H9 (cell line): ENCODE data around the gene PARK7. TPM values are rescaled to one million over a fixed set of nuclear protein-coding genes. Genes with fewer than 3 reads are reported as not detected.
"Not testable (repeated sequence)": the region's sequence is repeated elsewhere in the genome, so short reads cannot be mapped to it uniquely, and the experiment has no call there.

ENCODE experiments used
- DNase-seq: peaks from one replicate; pipeline ENCODE4 v3.0.0-alpha.2; 2017
- H2AFZ ChIP-seq: one replicate; pipeline ENCODE4 v1.6.1; 2013; ENCODE audit warnings: mild to moderate bottlenecking, low read length, control low read depth, moderate library complexity
- H2AK5ac ChIP-seq: 2 replicates; pipeline ENCODE4 v1.6.1; 2013; ENCODE audit warnings: low read length, control low read depth, mixed read lengths; ENCODE audit not compliant: insufficient read length
- H2BK120ac ChIP-seq: one replicate; pipeline ENCODE4 v1.6.1; 2013; ENCODE audit warnings: low read depth, mild to moderate bottlenecking, low read length, control low read depth, inconsistent platforms; ENCODE audit not compliant: poor library complexity, severe bottlenecking
- H2BK12ac ChIP-seq: 2 replicates; pipeline ENCODE4 v1.6.1; 2013; ENCODE audit warnings: low read length, control low read depth, mixed read lengths, low read depth; ENCODE audit not compliant: insufficient read length
- H2BK15ac ChIP-seq: 2 replicates; pipeline ENCODE4 v1.6.1; 2013; ENCODE audit warnings: low read depth, low read length, control low read depth
- H2BK20ac ChIP-seq: one replicate; pipeline ENCODE4 v1.6.1; 2013; ENCODE audit warnings: low read depth, mild to moderate bottlenecking, low read length, control low read depth, inconsistent platforms; ENCODE audit not compliant: poor library complexity, severe bottlenecking
- H2BK5ac ChIP-seq: 2 replicates; pipeline ENCODE4 v1.6.1; 2013; ENCODE audit warnings: low read length, control low read depth, mixed read lengths; ENCODE audit not compliant: insufficient read length
- H3K14ac ChIP-seq: 2 replicates; pipeline ENCODE4 v1.6.1; 2013; ENCODE audit warnings: low read length, control low read depth; ENCODE audit not compliant: insufficient read depth
- H3K18ac ChIP-seq: 2 replicates; pipeline ENCODE4 v1.6.1; 2013; ENCODE audit warnings: low read depth, mild to moderate bottlenecking, mixed read lengths, low read length, control low read depth; ENCODE audit not compliant: insufficient read length
- H3K23ac ChIP-seq: 2 replicates; pipeline ENCODE4 v1.6.1; 2013; ENCODE audit warnings: low read length, control low read depth, mixed read lengths, low read depth; ENCODE audit not compliant: insufficient read length
- H3K23me2 ChIP-seq: 2 replicates; pipeline ENCODE4 v1.6.1; 2013; ENCODE audit warnings: low read depth, mild to moderate bottlenecking, mixed read lengths, low read length, control low read depth; ENCODE audit not compliant: insufficient read length, poor library complexity, severe bottlenecking
- H3K27ac ChIP-seq: 2 replicates; pipeline ENCODE4 v1.5.1; 2013; ENCODE audit warnings: low read length, control low read depth, mixed read lengths, low read depth; ENCODE audit not compliant: insufficient read length
- H3K27me3 ChIP-seq: 2 replicates; pipeline ENCODE4 v1.6.1; 2013; ENCODE audit warnings: low read length, control low read depth, inconsistent platforms; ENCODE audit not compliant: insufficient read depth
- H3K4ac ChIP-seq: 2 replicates; pipeline ENCODE4 v1.6.1; 2013; ENCODE audit warnings: low read depth, mild to moderate bottlenecking, control low read depth, inconsistent platforms, low read length, moderate library complexity
- H3K4me1 ChIP-seq: 2 replicates; pipeline ENCODE4 v1.6.1; 2013; ENCODE audit warnings: low read length, control low read depth, inconsistent platforms; ENCODE audit not compliant: insufficient read depth
- H3K4me2 ChIP-seq: 2 replicates; pipeline ENCODE4 v1.6.1; 2013; ENCODE audit warnings: low read length, control low read depth, mixed read lengths; ENCODE audit not compliant: insufficient read length, insufficient read depth
- H3K56ac ChIP-seq: 2 replicates; pipeline ENCODE4 v1.6.1; 2013; ENCODE audit warnings: low read depth, mild to moderate bottlenecking, mixed read lengths, low read length, control low read depth; ENCODE audit not compliant: insufficient read length
- H3K79me1 ChIP-seq: 2 replicates; pipeline ENCODE4 v1.6.1; 2013; ENCODE audit warnings: low read depth, mild to moderate bottlenecking, moderate library complexity, low read length, control low read depth, inconsistent platforms; ENCODE audit not compliant: insufficient read depth, poor library complexity, severe bottlenecking
- H3K79me2 ChIP-seq: 2 replicates; pipeline ENCODE4 v1.6.1; 2013; ENCODE audit warnings: low read length, control low read depth, inconsistent platforms; ENCODE audit not compliant: insufficient read depth
- H3K9ac ChIP-seq: 2 replicates; pipeline ENCODE4 v1.6.1; 2013; ENCODE audit warnings: low read length, control low read depth, mixed read lengths; ENCODE audit not compliant: insufficient read length; ENCODE audit errors: extremely low read depth
- H3K9me3 ChIP-seq: one replicate; pipeline ENCODE4 v1.6.1; 2013; ENCODE audit warnings: low read depth, low read length, inconsistent platforms; ENCODE audit not compliant: control insufficient read depth
- H3T11ph ChIP-seq: one replicate; pipeline ENCODE4 v1.6.1; 2013; ENCODE audit warnings: mild to moderate bottlenecking, low read length, control low read depth, inconsistent platforms
- H4K20me1 ChIP-seq: one replicate; pipeline ENCODE4 v1.6.1; 2013; ENCODE audit not compliant: control insufficient read depth, insufficient read length, insufficient read depth
- H4K5ac ChIP-seq: 2 replicates; pipeline ENCODE4 v1.6.1; 2013; ENCODE audit warnings: low read depth, mild to moderate bottlenecking, mixed read lengths, low read length, control low read depth; ENCODE audit not compliant: insufficient read length
- H4K8ac ChIP-seq: replicated peaks from 2 replicates; pipeline ENCODE4 v1.6.1; 2013; ENCODE audit warnings: low read length, control low read depth, mixed read lengths, low read depth; ENCODE audit not compliant: insufficient read length
- H4K91ac ChIP-seq: 2 replicates; pipeline ENCODE4 v1.6.1; 2013; ENCODE audit warnings: low read depth, mild to moderate bottlenecking, moderate library complexity, mixed read lengths, low read length, control low read depth; ENCODE audit not compliant: insufficient read length
- H3K27ac Mint-ChIP-seq, 3 experiments: 2 replicates in 2 of 3; 3 replicates in 1 of 3; pipeline ENCODE4 v1.8.0; 2020 to 2021; ENCODE audit warnings: mixed read lengths in 3 of 3, mild to moderate bottlenecking in 1 of 3, moderate library complexity in 1 of 3
- H3K27me3 Mint-ChIP-seq: 2 replicates; pipeline ENCODE4 v1.8.0; 2021; ENCODE audit warnings: low read depth, mild to moderate bottlenecking, moderate library complexity, mixed read lengths
- H3K36me3 Mint-ChIP-seq, 3 experiments: 2 replicates in 2 of 3; 3 replicates in 1 of 3; pipeline ENCODE4 v1.8.0; 2020 to 2021; ENCODE audit warnings: low read depth in 3 of 3, mixed read lengths in 3 of 3; ENCODE audit not compliant: insufficient read depth in 1 of 3
- H3K4me1 Mint-ChIP-seq, 2 experiments: 2 replicates each; pipeline ENCODE4 v1.8.0; 2020; ENCODE audit warnings: mixed read lengths in 2 of 2
- H3K4me3 Mint-ChIP-seq, 2 experiments: 2 replicates in 1 of 2; 3 replicates in 1 of 2; pipeline ENCODE4 v1.8.0; 2020 to 2021; ENCODE audit warnings: mild to moderate bottlenecking in 2 of 2, mixed read lengths in 2 of 2, moderate library complexity in 1 of 2
- H3K9me3 Mint-ChIP-seq, 2 experiments: 2 replicates in 1 of 2; 3 replicates in 1 of 2; pipeline ENCODE4 v1.8.0; 2020; ENCODE audit warnings: mild to moderate bottlenecking in 2 of 2, mixed read lengths in 2 of 2, moderate library complexity in 1 of 2
- WGBS: extraction: QIAGEN DNeasy Blood & Tissue Kit; methylation state at CpG from one replicate; pipeline ENCODE4 v1.1.7; 2013; ENCODE audit warnings: missing lambda C conversion rate, low lambda C conversion rate, mixed read lengths; ENCODE audit not compliant: insufficient read length; ENCODE audit errors: extremely low coverage; 5-methylcytosine and 5-hydroxymethylcytosine counted together
- total RNA-seq: library from RNA; stranded (reverse); gene quantifications from 2 replicates; pipeline ENCODE4 v1.2.1, GENCODE V29; 2021
- TF ChIP-seq, protein P1 (sequence below): fragments of 200-600 bp; sonication (generic); conservative IDR thresholded peaks from 3 replicates; pipeline ENCODE4 v1.8.0; 2021; ENCODE audit warnings: antibody characterized with exemption, mild to moderate bottlenecking

Gene PARK7
- total RNA-seq, 1 experiment from 2014 or later, result 370 TPM

DNA sequence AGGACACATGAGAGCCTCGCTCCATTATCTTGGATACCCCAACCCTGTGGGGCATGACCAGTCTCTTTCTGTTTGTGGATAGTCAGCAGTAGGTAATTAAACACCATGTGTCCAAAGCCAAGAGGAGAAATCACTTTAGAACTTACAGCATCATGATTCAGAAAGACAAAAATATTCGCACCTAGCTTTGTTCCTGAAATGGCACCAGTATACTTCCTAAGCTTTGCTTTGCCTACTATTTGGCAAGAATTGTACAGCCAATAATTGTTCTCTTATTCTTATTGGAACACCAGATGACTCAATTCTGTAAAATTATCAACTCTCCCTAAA lies 45.0 kb upstream of the PARK7 start:
- H4K5ac ChIP-seq, result no peak overlapping the region
- no peak overlapping the region for H3K4ac ChIP-seq
- Mint-ChIP-seq H3K4me3 (no peak overlapping the region), H3K4me1 (peaks cover 9 to 16% of the 10 kb centered on the region in 2 experiments), H3K36me3 (no peaks in the 10 kb centered on the region), H3K27ac (no peak overlapping the region; a peak in 1 of 7 replicates), H3K27me3 (no peaks in the 10 kb centered on the region; the same call in 1 of the 2 replicates), H3K9me3 (no peaks in the 10 kb centered on the region)
- no peak overlapping the region for H2AK5ac ChIP-seq
- no peaks in the 10 kb centered on the region for H3K79me1 ChIP-seq
- H3K56ac ChIP-seq, result no peak overlapping the region
- H2AFZ ChIP-seq, result no peak overlapping the region
- no peak overlapping the region for H4K91ac ChIP-seq
- no peak overlapping the region for H3K4me2 ChIP-seq
- H2BK12ac ChIP-seq, result no peak overlapping the region
- DNase-seq, result no peak
- no peak overlapping the region for H2BK5ac ChIP-seq
- TF ChIP-seq, protein P1, sequence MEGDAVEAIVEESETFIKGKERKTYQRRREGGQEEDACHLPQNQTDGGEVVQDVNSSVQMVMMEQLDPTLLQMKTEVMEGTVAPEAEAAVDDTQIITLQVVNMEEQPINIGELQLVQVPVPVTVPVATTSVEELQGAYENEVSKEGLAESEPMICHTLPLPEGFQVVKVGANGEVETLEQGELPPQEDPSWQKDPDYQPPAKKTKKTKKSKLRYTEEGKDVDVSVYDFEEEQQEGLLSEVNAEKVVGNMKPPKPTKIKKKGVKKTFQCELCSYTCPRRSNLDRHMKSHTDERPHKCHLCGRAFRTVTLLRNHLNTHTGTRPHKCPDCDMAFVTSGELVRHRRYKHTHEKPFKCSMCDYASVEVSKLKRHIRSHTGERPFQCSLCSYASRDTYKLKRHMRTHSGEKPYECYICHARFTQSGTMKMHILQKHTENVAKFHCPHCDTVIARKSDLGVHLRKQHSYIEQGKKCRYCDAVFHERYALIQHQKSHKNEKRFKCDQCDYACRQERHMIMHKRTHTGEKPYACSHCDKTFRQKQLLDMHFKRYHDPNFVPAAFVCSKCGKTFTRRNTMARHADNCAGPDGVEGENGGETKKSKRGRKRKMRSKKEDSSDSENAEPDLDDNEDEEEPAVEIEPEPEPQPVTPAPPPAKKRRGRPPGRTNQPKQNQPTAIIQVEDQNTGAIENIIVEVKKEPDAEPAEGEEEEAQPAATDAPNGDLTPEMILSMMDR, result no peak
- no peak overlapping the region for H3K14ac ChIP-seq
- H3T11ph ChIP-seq, result no peak overlapping the region
- H3K4me1 ChIP-seq, result no peaks in the 10 kb centered on the region
- H2BK120ac ChIP-seq, result no peak overlapping the region
- H4K8ac ChIP-seq, result no peak overlapping the region
- no peaks in the 10 kb centered on the region for H3K9me3 ChIP-seq
- H3K9ac ChIP-seq, result no peak overlapping the region
- no peaks in the 10 kb centered on the region for H3K23me2 ChIP-seq
- no peak overlapping the region for H2BK15ac ChIP-seq
- no peak overlapping the region for H3K23ac ChIP-seq
- H3K79me2 ChIP-seq, result no peaks in the 10 kb centered on the region
- H4K20me1 ChIP-seq, result no peaks in the 10 kb centered on the region
- H2BK20ac ChIP-seq, result no peak overlapping the region
- WGBS, result no CpG with 5 or more reads among the region's 2 CpGs
- no peak overlapping the region for H3K18ac ChIP-seq
- H3K27ac ChIP-seq, result no peak overlapping the region
- H3K27me3 ChIP-seq, result no peaks in the 10 kb centered on the region

DNA sequence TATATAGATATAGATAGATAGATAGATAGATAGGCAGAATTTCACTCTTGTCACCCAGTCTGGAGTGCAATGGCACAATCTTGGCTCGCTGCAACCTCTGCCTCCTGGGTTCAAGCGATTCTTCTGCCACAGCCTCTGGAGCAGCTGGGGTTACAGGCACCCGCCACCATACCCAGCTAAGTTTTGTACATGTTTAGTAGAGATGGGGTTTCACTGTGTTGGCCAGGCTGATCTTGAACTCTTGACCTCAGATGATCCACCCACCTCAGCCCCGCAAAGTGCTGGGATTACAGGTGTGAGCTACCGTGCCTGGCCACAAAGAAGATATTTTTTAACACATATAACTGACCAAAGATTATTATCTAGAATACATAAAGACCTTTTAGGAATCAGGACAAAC lies 43.5 kb upstream of the PARK7 start:
- H4K5ac ChIP-seq, H2AFZ ChIP-seq, H3K27ac Mint-ChIP-seq, H4K91ac ChIP-seq, H3K9ac ChIP-seq, H3K9me3 Mint-ChIP-seq, H3K27me3 Mint-ChIP-seq, H3K14ac ChIP-seq, H2AK5ac ChIP-seq, H3K79me2 ChIP-seq, H3K27me3 ChIP-seq, H3K23me2 ChIP-seq, H2BK120ac ChIP-seq, H2BK20ac ChIP-seq, H3K4me1 Mint-ChIP-seq, H2BK5ac ChIP-seq, H3K4me3 Mint-ChIP-seq, DNase-seq, H2BK15ac ChIP-seq, H4K20me1 ChIP-seq, H3K18ac ChIP-seq, H3K9me3 ChIP-seq, H3K4me1 ChIP-seq, H2BK12ac ChIP-seq, H3K56ac ChIP-seq, H3K27ac ChIP-seq, H3K79me1 ChIP-seq, H3K4me2 ChIP-seq, H3K23ac ChIP-seq, H3K4ac ChIP-seq, H3T11ph ChIP-seq, H4K8ac ChIP-seq, H3K36me3 Mint-ChIP-seq: not testable (repeated sequence)
- WGBS, result no CpG with 5 or more reads among the region's 5 CpGs
